K562 (cell line): Measurements from ENCODE around the gene HPS3. TPM values are rescaled to one million over a fixed set of nuclear protein-coding genes. Genes with fewer than 3 reads are reported as not detected.

ENCODE experiments used
- ATAC-seq: fragments of 200-7000 bp; cut with Tn5 transposase; 3 replicates; pipeline ENCODE4 v1.9.1; 2020; ENCODE audit warnings: moderate library complexity
- BruUV-seq: library from RNA; stranded (reverse); fragments of 400-500 nt; replicated peaks from 2 replicates; lab custom pipeline; 2021; lab: Mats Ljungman, UMichigan
- CTCF ChIA-PET: fragments of 300-600 bp; formaldehyde crosslinking; extraction: SDS; loops from one replicate; lab custom pipeline; 2021; ENCODE audit warnings: low intra/inter-chr PET ratio; lab: Yijun Ruan, JAX
- POLR2A ChIA-PET: fragments of 300-600, 350-650 bp; sonication (Branson Sonifier 250); formaldehyde crosslinking; extraction: SDS; loops from one replicate; lab custom pipeline; 2021; ENCODE audit warnings: antibody characterized with exemption, inconsistent platforms; lab: Yijun Ruan, JAX
- DNase-seq, 4 experiments: peaks; one replicate each; pipeline versions ENCODE4 v3.0.0 to v3.0.0-alpha.2; 2011 to 2018; ENCODE audit warnings: low spot score in 3 of 4, mixed read lengths in 3 of 4; ENCODE audit errors: extremely low read depth in 1 of 4
- FAIRE-seq: peaks from 2 replicates; lab custom pipeline; 2011; peaks lifted over from hg19 to GRCh38; lab: Jason Lieb, UNC
- H2AFZ ChIP-seq: 2 replicates; pipeline ENCODE4 v1.6.0; 2011; ENCODE audit warnings: low read depth, low read length, control low read depth, inconsistent platforms
- H3K27ac ChIP-seq: fragments of 200-600 bp; 3 replicates; pipeline ENCODE4 v1.8.0; 2011; ENCODE audit warnings: low read depth, mild to moderate bottlenecking, control low read depth, inconsistent platforms, low read length, moderate library complexity, mixed read lengths; ENCODE audit errors: extremely low read depth
- H3K27me3 ChIP-seq, 2 experiments: fragments of 300-600 bp in 1 of 2; 2 replicates in 1 of 2; 3 replicates in 1 of 2; pipeline versions ENCODE4 v1.6.0 to v1.8.0; 2011; ENCODE audit warnings: inconsistent platforms in 2 of 2, low read length in 2 of 2, mild to moderate bottlenecking in 1 of 2, mixed read lengths in 1 of 2, moderate library complexity in 1 of 2; ENCODE audit not compliant: control insufficient read depth in 2 of 2, insufficient read depth in 2 of 2
- H3K36me3 ChIP-seq: fragments of 300-600 bp; 3 replicates; pipeline ENCODE4 v1.8.0; 2011; ENCODE audit warnings: mild to moderate bottlenecking, low read length, inconsistent platforms; ENCODE audit not compliant: control insufficient read depth, insufficient read depth
- H3K4me1 ChIP-seq, 2 experiments: fragments of 200-600 bp in 1 of 2; replicated peaks in 1 of 2; 2 replicates in 1 of 2; 3 replicates in 1 of 2; pipeline versions ENCODE4 v1.5.1 to v1.8.0; 2011; ENCODE audit warnings: inconsistent platforms in 2 of 2, low read length in 2 of 2, mild to moderate bottlenecking in 1 of 2, mixed read lengths in 1 of 2, moderate library complexity in 1 of 2; ENCODE audit not compliant: control insufficient read depth in 2 of 2, insufficient read depth in 2 of 2
- H3K4me2 ChIP-seq: 2 replicates; pipeline ENCODE4 v1.6.1; 2011; ENCODE audit warnings: low read length, control low read depth, inconsistent platforms, mixed read lengths; ENCODE audit not compliant: insufficient read depth
- H3K4me3 ChIP-seq: fragments of 200-600 bp; sonication (generic), shearing (Covaris generic); 2 replicates; pipeline ENCODE4 v1.5.1; 2016; ENCODE audit warnings: control low read depth, inconsistent platforms
- H3K79me2 ChIP-seq: fragments of 200-600 bp; 3 replicates; pipeline ENCODE4 v1.8.0; 2011; ENCODE audit warnings: low read length, inconsistent platforms; ENCODE audit not compliant: control insufficient read depth, insufficient read depth
- H3K9ac ChIP-seq, 2 experiments: 2 replicates each; pipeline versions ENCODE4 v1.6.0 to v1.6.1; 2011; ENCODE audit warnings: low read depth in 2 of 2, low read length in 2 of 2, control low read depth in 1 of 2, inconsistent platforms in 1 of 2, mild to moderate bottlenecking in 1 of 2, mixed read lengths in 1 of 2; ENCODE audit not compliant: insufficient read depth in 1 of 2
- H3K9me1 ChIP-seq: one replicate; pipeline ENCODE4 v1.6.0; 2011; ENCODE audit warnings: inconsistent platforms, mild to moderate bottlenecking, low read length, moderate library complexity; ENCODE audit not compliant: control insufficient read depth, insufficient read depth
- H3K9me3 ChIP-seq: replicated peaks from 2 replicates; pipeline ENCODE4 v1.5.1; 2011; ENCODE audit warnings: low read depth, low read length, inconsistent platforms; ENCODE audit not compliant: control insufficient read depth, insufficient read depth
- H4K20me1 ChIP-seq: replicated peaks from 2 replicates; pipeline ENCODE4 v1.6.1; 2011; ENCODE audit warnings: low read length, inconsistent platforms, mixed read lengths; ENCODE audit not compliant: control insufficient read depth, insufficient read depth
- C11orf30 ChIP-seq: fragments of 450-650 bp; IDR thresholded peaks from 2 replicates; pipeline ENCODE4 v1.6.1; 2016; ENCODE audit warnings: low read depth, mild to moderate bottlenecking
- ELK3 ChIP-seq: fragments of 450-650 bp; formaldehyde crosslinking; IDR thresholded peaks from 2 replicates; pipeline ENCODE4 v1.4.0; 2020; ENCODE audit warnings: mild to moderate bottlenecking
- HDAC3 ChIP-seq: fragments of 450-650 bp; IDR thresholded peaks from 2 replicates; pipeline ENCODE4 v1.6.1; 2018; ENCODE audit warnings: borderline replicate concordance, mild to moderate bottlenecking, moderate library complexity; ENCODE audit not compliant: partially characterized antibody
- SRSF9 ChIP-seq: fragments of 200-400 bp; formaldehyde crosslinking; IDR thresholded peaks from 2 replicates; pipeline ENCODE4 v1.6.1; 2017; ENCODE audit warnings: low read depth, low read length, borderline replicate concordance
- TARDBP ChIP-seq: fragments of 450-650 bp; IDR thresholded peaks from 2 replicates; pipeline ENCODE4 v1.6.1; 2016
- ZNF23 ChIP-seq: fragments of 250-450 bp; sonication (Bioruptor Pico); IDR thresholded peaks from 2 replicates; pipeline ENCODE4 v1.4.0; 2020; ENCODE audit warnings: mild to moderate bottlenecking
- ZNF316 ChIP-seq: fragments of 450-650 bp; IDR thresholded peaks from 2 replicates; pipeline ENCODE4 v1.6.1; 2016
- WGBS: fragments of 100-300 bp; shearing (Covaris generic); methylation state at CpG from one replicate; pipeline ENCODE4 v1.1.6; 2016; ENCODE audit warnings: low coverage, mixed read lengths; ENCODE audit not compliant: insufficient coverage; ENCODE audit errors: missing lambda C conversion rate; 5-methylcytosine and 5-hydroxymethylcytosine counted together
- in situ Hi-C: fragments of 300-500 bp; cut with MboI; formaldehyde crosslinking; loops from 4 replicates; pipeline ENCODE4 v1.15.0; 2018; ENCODE audit warnings: inconsistent platforms, mixed read lengths
- intact Hi-C: fragments of 100-400 bp; cut with micrococcal nuclease; formaldehyde crosslinking; loops from 2 replicates; pipeline ENCODE4 v1.14.2; 2022
- polyA plus RNA-seq, 8 experiments: library from polyadenylated mRNA; depleted of rRNA in 4 of 8; stranded (reverse) in 5 of 8; unstranded in 3 of 8; fragments of >200 nt; fragmentation: Nextera tagmentation in 2 of 8; fragmentation: Illumina TruSeq in 1 of 8; extraction: Ambion mirVana in 2 of 8; extraction: Trizol in 1 of 8; gene quantifications; 2 replicates each; pipeline versions ENCODE4 v1.2.1 to v1.2.3, GENCODE V29; 2011 to 2014; ENCODE audit warnings: inconsistent platforms in 1 of 8, missing spikeins in 1 of 8
- total RNA-seq, 7 experiments: library from RNA; depleted of rRNA in 6 of 7; stranded (reverse); fragments of >200 nt in 6 of 7; fragmentation: Illumina TruSeq in 2 of 7; extraction: Trizol in 2 of 7; gene quantifications; 2 replicates each; pipeline versions ENCODE4 v1.2.1 to v1.2.3, GENCODE V29; 2011 to 2021; ENCODE audit warnings: low replicate concordance in 1 of 7
- TF ChIP-seq, protein P1 (sequence below): fragments of 450-650 bp; formaldehyde crosslinking; IDR thresholded peaks from 2 replicates; pipeline ENCODE4 v1.4.0; 2020; ENCODE audit warnings: mild to moderate bottlenecking, mixed read lengths

Gene HPS3
- total and polyA plus RNA-seq, 9 of the 15 experiments (the other 6 are each of a cell fraction or from before 2014, with no cell fraction given): 1.2 to 11.3 (median 7.6) TPM

DNA sequence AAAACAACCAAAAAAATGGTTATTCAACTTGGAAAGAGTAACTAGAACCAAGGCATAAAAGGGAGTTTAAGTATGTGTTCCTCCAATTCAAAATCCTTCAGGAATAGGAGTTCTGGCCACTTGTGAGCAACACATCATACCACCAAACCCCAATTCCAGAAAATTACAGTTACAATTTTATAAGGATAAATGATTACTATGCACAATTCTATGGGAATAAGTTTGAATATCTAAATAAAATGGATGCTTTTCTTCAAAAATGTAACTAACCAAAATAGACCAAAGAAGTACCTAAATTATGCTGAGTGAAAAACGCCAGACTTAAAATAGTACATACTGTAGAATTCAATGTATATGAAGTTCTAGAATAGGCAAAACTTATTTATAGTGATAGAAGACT is 47.7 kb upstream of the HPS3 start:
- POLR2A ChIA-PET: no interaction called here
- H3K4me2 ChIP-seq: no peak overlapping the region
- H3K9ac ChIP-seq: no peak overlapping the region
- DNase-seq (no peak), ATAC-seq (no peak), FAIRE-seq (no peak)
- H3K4me1 ChIP-seq: peaks cover 13 to 16% of the 10 kb centered on the region in 2 experiments
- H3K9me1 ChIP-seq: no peaks in the 10 kb centered on the region
- peak; percentile 75 for TF ChIP-seq ZNF316
- TF ChIP-seq, protein P1, sequence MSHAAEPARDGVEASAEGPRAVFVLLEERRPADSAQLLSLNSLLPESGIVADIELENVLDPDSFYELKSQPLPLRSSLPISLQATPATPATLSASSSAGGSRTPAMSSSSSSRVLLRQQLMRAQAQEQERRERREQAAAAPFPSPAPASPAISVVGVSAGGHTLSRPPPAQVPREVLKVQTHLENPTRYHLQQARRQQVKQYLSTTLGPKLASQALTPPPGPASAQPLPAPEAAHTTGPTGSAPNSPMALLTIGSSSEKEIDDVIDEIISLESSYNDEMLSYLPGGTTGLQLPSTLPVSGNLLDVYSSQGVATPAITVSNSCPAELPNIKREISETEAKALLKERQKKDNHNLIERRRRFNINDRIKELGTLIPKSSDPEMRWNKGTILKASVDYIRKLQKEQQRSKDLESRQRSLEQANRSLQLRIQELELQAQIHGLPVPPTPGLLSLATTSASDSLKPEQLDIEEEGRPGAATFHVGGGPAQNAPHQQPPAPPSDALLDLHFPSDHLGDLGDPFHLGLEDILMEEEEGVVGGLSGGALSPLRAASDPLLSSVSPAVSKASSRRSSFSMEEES (CRISPR knock-in tag): no peak
- peak; percentile 50; the same call in 1 of the 2 replicates for TF ChIP-seq C11orf30
- no TSS peak for BruUV-seq
- intact Hi-C loops: no loop called here
- H3K27me3 ChIP-seq: no peaks in the 10 kb centered on the region
- in situ Hi-C loops: no loop called here
- 87% methylated on average over 1 of the region's 1 CpG for WGBS
- H3K27ac ChIP-seq: 0 out of 3 replicates have a peak overlapping the region, but pooled peaks have one; percentile 1
- H3K4me3 ChIP-seq: no peak overlapping the region
- H3K36me3 ChIP-seq: peaks cover 57% of the 10 kb centered on the region
- H4K20me1 ChIP-seq: peaks cover 14% of the 10 kb centered on the region
- no peak overlapping the region for H2AFZ ChIP-seq
- peaks cover under 1% of the 10 kb centered on the region; the same call in 1 of the 2 replicates for H3K9me3 ChIP-seq
- H3K79me2 ChIP-seq: peaks cover 91% of the 10 kb centered on the region
- CTCF ChIA-PET: interaction anchor here (0.6 kb wide), 1 partner anchor 70 kb away, joined by 3 read pairs; no protein-coding TSS in a partner anchor

- DNase-seq (peak; percentile 37 to 88 (median 61)), ATAC-seq (peak; percentile 86), FAIRE-seq (peak; percentile 99)
- intact Hi-C loops (loop anchor here (5.0 kb wide), 1 partner anchor 94 kb away; the partner anchor contains the start of gene GYG1), in situ Hi-C loops (no loop called here)
- Histone ChIP-seq H3K9me1 (no peaks in the 10 kb centered on the region), H3K79me2 (peaks cover 54% of the 10 kb centered on the region), H2AFZ (peak overlapping the region; percentile 98), H3K27me3 (no peaks in the 10 kb centered on the region), H3K9me3 (peaks cover 6% of the 10 kb centered on the region; the same call in 1 of the 2 replicates), H4K20me1 (peaks cover 9% of the 10 kb centered on the region), H3K4me2 (peak overlapping the region; percentile 89), H3K9ac (peak overlapping the region; percentile 77 to 89), H3K4me3 (peak overlapping the region; percentile 62), H3K4me1 (peaks cover 11 to 18% of the 10 kb centered on the region in 2 experiments; a peak in 4 of 5 replicates), H3K27ac (peak overlapping the region; percentile 87), H3K36me3 (peaks cover 32% of the 10 kb centered on the region)
- WGBS: 0% methylated on average over 20 of the region's 21 CpGs
- BruUV-seq: TSS peak; percentile 62
- POLR2A ChIA-PET: interaction anchor here (0.6 kb wide), 2 partner anchors 94 to 484 kb away, joined by 3 read pairs; no protein-coding TSS in a partner anchor
- CTCF ChIA-PET: no interaction called here
- no peak for TF ChIP-seq ZNF23 (CRISPR knock-in tag)
- no peak for TF ChIP-seq SRSF9
- TF ChIP-seq ELK3 (CRISPR knock-in tag): no peak
- TF ChIP-seq TARDBP: peak; percentile 80; the same call in 1 of the 2 replicates
- TF ChIP-seq HDAC3: peak; percentile 84
Observed at GRCh38 chr3:149085828-149086231, 43.6 kb upstream of the HPS3 start.
